MM.1S (cell line): ENCODE measurements around the gene PIGZ.

Source experiments
- CTCF ChIP-seq: fragments of 300-600 bp; sonication (generic); IDR thresholded peaks from 2 replicates; pipeline ENCODE4 v1.5.1; 2016; ENCODE audit warnings: antibody characterized with exemption, low read length, mixed read lengths
- EZH2 ChIP-seq: fragments of 300-600 bp; sonication (generic); optimal IDR thresholded peaks from 2 replicates; pipeline ENCODE3; 2017; ENCODE audit warnings: low read depth, mild to moderate bottlenecking, antibody characterized with exemption, low read length, mixed read lengths
- EZH2phosphoT487 ChIP-seq: fragments of 300-600 bp; sonication (generic); IDR thresholded peaks from 2 replicates; pipeline ENCODE4 v1.6.1; 2018; ENCODE audit warnings: antibody characterized with exemption, low read length

- no peak for TF ChIP-seq CTCF
- no peak for TF ChIP-seq EZH2
- no peak for TF ChIP-seq EZH2phosphoT487
Observed at GRCh38 chr3:196965804-196966173, 2.8 kb downstream of the PIGZ start.
